Measurements from ENCODE around the gene SLC6A13.

DNA sequence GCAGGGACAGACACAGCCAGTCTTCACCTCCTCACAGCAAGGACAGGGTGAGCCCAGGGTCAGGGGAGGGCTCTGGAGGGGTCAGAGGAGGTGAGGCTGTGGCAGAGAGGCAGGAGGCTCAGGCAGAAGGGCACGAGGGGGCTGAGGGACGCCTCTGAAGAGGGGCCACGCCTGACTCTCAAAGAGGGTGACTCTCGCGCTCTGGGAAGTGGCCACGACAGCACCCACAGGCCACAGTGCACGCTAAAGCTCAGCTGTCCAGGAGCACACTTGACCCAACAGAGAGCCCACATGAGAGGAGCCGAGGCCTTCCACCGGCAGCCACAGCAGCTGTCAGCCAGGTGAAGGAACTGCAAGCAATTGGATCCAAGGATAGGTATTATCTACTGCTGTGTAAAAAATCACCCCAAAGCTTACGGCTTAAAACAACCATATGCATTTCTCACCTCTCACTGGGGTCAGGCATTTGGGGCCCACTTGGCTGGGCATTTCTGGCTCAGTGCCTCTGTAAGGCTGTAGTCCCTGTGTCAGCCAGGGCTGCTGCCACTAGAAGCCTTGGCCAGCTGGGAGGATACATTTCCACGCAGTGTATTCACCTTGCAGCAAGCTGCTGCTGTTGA, 76.5 kb downstream of the SLC6A13 start:
- TF ChIP-seq CTCF (IDR thresholded peaks at IDR 0.05) (no peak), POLR2A (IDR thresholded peaks at IDR 0.05) (no peak)

Measured in uterus (tissue), 2 donors.